ENCODE data around the gene ACTRT2. TPM values are rescaled to one million over a fixed set of nuclear protein-coding genes. Genes with fewer than 3 reads are reported as not detected.

Gene ACTRT2
- polyA plus RNA-seq, 4 donors = not detected

DNA sequence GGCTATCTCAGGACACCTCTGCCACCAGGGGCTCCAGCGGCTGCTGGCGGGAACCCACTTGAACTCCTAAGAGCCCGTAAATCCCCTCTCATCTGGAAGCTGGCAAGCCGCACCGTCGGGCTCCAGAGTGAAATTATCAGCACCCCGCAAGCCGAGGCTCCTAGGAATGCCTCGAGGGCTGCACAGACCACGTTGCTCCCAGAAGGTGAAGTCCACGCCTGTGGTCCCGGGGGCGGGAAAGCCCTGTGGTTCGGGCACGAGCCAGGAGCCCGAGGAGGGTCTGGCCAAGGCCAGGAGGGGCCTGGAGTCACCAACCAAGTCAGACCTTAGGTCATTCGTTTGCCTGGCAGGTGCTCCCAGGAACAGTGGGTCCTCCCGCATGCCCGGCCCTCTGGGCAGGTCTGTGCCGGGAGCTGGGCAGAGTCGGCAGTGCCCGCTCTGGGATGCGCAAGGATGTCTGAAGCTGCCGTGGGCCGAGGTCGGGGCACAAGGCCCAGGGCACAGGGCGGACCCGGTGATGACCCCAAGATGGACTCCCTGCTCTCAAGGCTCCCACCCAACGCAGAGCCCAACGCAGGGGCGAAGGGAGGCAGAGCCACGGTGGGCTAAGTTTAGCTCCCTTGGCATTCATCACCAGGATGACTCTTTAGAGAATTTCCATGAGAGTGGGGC lies 8.9 kb downstream of the ACTRT2 start:
- DNase-seq (ENCODE audit: low read depth in 4 of 4, low spot score in 2 of 4) = no peak

DNA sequence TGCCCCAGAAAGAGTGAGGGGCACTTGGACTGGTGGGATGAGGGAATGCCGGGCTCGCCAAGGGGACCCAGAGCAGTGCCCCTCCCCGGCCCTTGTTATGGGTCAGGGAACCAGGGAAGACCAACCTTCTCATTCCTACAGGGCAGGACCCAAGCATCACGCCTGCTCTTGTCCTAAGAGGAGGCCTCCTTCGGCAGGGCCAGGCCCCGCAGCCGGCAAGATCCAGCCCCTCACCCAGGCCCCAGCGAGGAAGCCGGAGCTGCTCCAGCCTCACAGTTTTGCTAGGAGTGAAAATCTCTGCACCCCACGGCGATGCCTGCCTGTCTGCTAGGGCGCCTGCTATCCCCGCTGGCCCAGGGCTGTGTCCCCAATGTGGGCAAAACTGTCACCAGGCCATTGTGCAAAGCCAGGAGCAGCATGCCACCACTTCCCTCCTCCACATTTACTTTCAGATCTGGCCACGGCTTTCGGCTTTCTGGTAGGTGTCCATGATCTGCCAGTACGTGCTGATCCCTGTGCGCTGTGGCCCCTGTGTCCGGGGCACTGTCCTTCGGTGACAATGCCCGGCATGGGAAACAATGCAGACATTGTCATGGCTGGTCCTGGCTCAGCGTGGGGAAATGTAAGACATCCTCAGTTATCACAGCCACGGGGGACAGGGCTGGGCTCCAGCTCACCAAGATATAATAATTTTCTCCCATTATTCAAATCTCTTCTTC lies 9.6 kb downstream of the ACTRT2 start:
- no peak for DNase-seq (ENCODE audit: low read depth in 4 of 4, low spot score in 2 of 4)

DNA sequence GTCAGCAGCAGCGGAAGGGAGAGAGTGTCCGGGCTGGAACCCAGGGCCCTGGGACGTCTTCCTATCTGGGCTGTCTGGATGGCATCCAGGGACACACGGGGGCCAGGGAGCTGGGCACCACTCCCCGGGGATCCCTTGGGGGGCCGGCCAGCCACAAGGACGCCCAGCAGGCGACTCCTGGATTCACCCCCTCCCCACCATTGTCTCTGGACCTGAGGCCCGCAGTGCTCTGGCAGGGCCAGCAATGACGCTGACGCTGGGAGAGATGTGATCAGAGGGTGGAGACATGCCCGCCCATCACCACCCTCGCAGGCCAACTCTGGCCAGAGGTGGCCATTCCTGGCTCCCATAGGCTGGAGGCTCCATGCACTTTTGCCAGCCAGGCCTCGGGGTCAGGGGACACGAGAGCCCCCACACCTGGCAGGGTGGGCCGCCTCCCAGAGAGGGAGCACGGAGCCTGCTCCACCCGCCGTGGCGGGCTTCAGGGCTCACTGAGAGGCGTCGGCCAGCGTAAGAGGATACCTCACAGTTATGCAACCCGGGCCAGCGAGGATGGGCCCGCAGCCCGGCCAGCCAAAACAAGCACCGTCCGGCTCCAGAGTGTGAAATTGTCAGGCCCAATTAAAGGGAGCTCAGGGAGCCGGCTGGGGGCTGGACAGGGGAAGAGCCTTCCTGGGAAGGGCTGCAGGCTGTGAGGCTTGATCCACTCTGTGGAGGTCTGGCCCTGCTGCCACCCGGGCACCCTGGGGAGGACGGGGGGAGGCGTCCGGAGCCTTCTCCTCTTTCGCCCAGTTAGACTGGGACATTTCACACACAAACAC lies 10.3 kb downstream of the ACTRT2 start:
- DNase-seq (ENCODE audit: low read depth in 4 of 4, low spot score in 2 of 4) = no peak

DNA sequence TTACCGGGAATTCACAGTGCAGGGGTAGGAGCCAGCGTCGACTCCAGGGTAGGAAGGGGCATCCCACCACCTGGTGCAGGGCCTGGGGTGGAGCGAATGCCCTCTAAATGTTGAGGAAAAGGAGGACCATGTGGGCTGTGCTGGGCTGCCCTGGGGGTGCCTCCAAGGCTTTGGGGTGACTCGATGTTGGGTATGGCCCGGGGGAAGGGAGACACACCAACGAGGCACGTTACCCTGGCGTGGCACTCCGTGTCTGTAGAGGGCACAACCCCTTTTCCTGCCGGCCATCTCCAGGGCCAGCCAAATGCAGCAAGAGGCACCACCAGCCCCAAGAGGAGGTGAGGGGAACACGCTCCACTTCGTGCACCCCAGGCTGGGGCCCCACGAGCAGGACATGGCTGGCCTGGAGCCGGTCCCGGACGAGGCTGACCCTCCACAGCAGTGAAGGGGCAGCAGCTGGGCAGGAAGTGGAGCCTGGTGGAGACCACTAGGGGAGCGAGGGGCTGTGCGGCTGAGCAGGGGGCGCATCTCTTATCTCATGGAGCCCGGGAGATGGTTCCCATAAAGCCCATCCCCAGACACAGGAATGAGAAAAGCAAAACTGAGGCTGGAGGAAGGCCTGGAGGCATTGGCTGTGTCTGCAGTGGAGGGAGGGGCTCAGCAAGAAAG lies 11.2 kb downstream of the ACTRT2 start:
- DNase-seq (ENCODE audit: low read depth in 4 of 4, low spot score in 2 of 4) = no peak

DNA sequence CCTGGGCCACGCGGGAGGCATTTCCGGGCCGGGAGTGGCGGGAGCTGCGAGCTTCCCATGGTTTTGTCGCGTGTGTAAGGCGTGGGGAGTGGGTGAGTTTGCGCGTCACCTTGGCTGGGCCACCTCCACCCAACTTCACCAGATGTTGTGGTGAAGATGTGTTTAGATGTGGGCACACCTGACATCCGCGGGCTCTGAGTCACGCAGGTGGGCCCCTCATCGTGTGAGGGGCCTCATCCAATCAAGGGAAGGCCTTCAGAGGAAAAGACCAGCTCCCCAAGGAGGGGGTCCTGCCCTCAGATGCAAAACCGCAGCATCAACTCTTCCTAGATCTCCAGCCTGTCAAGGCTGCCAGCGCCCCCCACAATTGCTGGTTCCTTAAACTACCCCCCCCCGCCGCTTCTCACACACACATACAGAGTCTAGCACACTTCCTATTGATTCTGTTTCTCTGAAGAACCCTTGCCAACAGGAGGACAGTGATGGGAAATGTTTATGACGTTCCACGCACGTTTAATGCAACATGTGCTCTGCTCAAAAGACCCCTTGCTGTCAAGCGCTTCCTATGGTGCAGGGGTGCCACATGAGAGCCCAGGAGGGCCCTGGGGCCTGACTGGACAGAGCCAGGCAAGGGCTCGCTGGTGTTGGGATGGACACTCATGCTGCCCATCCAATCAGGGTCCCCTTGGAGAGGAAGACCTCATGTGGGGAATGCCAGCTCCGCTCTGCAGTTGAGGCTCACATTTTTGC lies 11.9 kb downstream of the ACTRT2 start:
- DNase-seq (ENCODE audit: low read depth in 4 of 4, low spot score in 2 of 4) = no peak

DNA sequence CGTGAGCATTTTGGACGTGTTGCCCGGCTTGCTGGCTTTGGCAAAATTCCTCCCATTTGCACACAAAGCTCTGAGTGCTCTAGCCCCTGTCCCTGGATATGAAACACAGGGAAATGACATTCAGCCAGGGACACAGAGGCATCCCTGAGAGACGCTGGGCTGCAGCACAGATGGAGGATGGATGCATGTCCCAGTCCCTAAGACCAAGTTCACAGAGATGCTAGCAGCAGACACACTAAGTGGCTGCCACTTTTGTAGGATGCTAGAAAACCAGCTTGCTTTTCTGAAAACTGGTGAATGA lies 12.5 kb downstream of the ACTRT2 start:
- DNase-seq (ENCODE audit: low read depth in 4 of 4, low spot score in 2 of 4) = no peak

DNA sequence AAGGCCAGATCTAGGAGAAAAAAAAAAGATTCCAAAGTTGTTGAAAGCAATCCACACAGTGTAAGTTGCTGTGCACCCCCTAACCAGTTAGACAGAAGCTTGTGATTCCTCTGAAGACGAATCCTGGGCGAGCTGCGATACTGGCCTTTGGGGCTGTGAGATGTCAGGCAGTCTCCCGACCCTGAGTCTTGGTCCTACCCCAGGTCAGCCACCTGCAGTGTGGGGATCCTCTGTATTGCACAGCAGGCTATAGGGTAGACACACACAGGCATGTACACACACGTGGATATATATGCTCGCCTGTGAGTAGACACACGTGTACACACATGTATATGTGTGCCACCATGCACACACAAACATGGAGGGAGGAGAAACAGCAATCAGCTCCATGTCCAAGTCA lies 12.9 kb downstream of the ACTRT2 start:
- DNase-seq (ENCODE audit: low read depth in 4 of 4, low spot score in 2 of 4) = no peak

DNA sequence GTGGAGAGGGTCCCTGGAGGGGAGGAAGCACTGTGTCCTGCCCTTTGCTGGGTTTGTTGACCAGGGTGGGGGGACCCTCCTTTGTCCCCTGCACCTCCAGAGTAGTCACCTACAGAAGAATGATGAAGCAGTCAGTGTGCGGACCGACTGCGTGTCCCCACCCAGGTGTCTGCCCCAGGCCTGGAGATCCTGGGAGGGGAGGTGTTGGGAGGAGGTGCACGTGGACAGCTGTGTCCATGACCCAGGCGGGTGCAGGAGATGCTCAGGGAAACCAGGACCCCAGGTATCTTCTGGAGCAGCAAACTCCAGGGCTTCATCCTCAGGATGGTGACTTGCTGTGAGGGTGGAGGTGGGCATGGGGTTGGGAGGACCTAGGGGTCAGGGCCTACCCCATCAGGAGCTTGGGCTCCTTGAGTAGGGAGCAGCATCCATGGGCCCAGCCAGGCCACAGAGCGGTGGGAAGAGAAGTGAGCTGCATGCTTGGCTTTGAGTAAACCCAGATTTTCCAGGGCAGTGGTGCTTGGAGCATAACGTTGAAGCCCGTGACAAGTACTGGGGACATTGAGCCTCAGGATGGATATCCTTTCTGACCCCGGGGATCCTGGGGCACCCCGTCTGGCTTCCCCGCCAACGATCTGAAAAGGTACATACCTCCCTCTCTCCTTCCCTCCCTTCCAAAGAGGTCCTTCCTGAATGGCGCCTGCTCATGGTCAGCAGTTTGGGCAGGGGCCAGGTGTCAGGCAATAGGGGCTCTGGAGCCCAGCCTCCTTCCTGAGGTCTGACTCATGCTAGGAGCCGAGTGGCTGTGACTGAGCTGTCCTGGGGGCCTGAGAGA lies 13.7 kb downstream of the ACTRT2 start:
- DNase-seq (ENCODE audit: low read depth in 4 of 4, low spot score in 2 of 4) = no peak

DNA sequence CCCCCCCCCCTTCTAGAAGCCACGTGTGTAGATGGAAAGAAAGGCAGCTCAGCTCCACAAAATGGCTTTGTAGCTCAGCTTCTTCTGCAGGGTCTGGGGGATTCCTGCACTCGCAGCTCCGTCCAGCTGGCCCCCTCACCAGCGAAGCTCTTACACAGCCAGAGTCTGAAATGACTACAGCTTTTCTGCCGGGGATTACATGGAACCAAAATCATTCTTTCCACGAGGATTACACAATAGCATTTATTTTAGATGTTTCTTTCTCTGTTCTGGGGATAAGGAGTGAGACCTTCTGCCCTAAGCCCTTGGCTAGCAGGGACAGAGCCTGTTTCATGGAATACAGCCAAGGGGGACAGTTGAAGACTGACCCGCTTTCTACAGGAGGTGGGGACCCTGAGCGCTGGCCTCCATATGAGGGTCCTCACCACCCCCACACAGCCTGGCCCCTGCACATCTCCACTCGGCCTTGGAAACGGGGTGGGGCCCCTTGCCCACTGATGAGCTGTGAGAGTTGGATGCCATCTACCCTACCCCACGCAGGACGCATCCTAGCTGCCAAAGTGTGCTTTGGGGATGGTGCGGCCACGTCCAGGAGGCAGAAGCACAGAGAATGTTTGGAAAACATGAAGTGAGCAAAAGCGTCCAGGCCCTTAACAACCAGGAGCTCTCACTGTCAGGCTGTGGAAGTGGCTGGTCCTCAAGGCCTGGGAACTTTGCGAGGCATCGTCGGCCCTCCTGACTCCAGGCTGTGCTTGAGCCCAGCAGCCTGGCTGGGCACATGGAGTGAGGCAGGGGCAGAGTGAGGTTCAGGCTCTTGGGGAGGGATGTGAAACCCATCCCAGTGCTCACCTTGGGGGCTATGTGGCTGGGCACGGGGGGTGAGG lies 14.5 kb downstream of the ACTRT2 start:
- no peak for DNase-seq (ENCODE audit: low read depth in 4 of 4, low spot score in 2 of 4)

DNA sequence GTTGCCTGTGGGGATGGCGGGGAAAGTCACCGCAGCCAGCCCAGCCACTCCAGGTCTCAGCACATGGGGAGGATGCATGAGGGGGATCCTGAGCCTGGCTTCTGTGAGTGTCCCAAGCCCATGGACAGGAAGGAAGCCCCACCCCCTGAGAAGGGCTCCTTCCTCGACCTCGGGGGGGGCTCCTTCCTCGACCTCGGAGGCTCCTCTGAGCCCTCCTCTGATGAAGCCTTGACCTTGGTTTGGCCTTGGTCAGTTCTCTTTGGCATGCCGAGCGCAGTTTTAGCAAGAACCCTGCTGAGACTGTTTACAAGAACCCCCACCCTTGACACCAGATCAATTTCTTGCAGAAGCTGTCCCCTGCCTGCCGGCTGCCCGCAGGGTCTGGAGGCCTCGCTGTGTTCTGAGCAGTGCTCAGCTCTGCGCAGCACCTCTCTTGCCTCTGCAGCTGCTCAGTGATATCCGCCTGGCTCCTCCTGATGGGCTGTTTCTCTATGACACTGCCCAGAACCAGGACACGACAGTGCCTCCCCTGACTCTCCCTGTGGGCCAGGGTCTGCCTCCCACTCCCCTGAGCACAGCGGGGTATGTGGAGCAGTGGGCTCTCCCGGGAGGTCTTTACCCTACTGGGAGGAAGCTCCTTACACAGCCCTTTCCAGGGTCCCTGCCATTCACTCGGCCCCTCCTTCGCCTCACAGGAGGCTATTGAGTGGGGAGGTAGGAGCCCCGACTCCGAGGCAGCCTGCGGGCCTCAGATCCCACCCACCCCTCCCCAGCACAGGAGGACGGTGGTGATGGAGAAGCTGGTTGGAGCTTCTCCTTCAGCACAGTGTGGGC lies 15.4 kb downstream of the ACTRT2 start:
- DNase-seq (ENCODE audit: low read depth in 4 of 4, low spot score in 2 of 4) = no peak

DNA sequence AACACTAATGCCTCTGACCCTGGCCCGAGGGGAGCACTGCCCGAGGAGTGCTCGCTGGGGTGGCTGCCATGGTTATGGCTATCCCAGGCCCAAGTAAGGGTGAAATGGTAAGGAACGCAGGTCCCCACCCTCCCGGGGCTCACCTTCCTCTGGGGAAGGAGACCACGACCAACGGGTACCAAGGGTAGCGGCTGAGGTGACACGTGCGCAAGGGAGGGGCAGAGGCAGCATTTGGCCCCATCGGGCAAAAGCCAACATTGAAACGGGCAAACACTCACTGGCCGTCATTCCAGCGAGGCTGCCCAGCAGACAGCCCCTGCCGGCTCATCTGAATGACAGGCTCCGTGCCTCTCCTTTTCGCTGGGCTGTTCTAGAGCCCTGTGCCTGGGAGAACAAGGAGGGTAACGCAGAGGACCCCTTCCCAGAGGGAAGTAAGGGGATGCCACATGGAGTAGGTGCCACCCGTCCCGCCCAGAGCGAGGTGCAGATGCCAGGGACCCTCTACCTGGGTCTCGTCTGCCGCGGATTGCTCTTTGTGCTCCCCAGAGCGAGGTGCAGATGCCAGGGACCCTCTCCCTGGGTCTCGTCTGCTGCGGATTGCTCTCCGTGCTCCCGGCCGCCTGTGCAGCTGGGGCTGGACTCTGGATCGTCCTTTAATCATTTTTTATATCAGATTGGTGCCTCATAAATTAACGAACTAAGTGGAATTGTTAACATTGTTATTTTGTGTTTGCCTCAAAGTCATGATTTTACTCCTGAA lies 16.2 kb downstream of the ACTRT2 start:
- DNase-seq (ENCODE audit: low read depth in 4 of 4, low spot score in 2 of 4) = no peak

DNA sequence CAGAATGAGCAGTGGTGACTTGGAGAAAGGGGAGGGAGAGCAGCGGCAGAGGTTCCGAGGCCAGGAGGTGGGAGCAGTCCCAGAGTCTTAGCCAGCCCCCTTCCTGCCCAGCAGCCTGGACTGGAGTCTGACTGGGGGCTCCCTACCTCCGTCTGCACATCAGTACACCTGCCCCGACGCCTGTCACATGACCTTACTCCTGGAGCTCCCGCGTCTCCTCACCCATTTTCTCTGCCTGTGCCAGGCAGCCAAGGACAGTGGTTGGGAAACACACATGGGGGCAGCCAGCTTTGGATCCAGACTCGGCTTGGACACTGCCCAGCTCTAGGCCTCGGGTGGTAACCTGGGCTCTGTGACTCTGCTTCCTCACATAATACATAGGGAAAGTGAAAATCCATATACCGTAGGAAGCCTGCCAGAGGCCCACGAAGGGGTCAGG lies 16.9 kb downstream of the ACTRT2 start:
- DNase-seq (ENCODE audit: low read depth in 4 of 4, low spot score in 2 of 4) = no peak

DNA sequence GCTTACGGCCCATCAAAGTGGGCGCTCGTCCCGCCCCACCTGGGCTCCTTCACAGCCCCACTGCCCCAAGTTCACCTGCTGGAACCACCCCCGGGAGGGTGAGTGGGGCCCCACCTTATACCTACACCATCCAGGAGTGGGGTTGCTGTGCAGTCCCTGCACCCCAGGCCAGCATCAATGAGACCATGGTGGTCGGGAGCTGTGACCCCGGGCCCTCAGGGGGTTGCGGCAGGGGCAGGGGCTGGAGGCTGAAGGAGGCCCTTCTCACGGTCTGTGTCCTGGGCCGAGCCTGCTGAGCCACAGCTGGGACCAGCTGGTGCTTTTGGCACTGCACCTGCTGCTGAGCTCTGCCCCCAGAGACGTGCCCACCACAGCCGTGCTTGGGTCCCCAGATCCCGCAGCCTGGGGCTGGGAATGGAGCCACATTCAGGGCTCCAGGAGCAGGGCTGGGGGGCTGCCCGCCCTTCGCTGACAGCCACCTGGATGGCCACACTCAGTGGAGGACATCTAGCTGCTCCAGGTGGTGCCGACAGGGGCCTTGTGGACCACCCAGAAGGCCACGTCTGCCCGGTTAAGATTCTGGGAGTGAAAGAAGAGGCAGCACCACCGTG lies 17.4 kb downstream of the ACTRT2 start:
- no peak for DNase-seq (ENCODE audit: low read depth in 4 of 4, low spot score in 2 of 4)

DNA sequence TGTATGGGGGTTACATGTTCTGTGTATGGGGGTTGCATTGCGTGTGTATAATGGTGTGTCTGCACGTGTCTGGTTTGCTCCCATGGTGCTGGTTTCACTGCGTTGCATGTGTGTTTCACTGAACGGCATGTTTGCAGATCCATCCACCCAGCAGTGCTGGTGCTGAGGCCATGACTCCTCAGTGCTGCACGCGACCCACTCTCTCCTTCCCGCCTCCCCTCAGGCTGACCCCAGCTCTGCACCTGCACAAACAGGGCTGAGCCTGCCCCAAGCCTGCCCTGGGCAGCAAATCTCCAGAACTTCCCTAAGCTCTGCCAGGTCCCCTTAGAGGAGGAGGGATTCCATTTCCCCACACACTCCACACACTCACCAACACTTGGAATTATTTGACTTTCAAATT lies 18.7 kb downstream of the ACTRT2 start:
- no peak for DNase-seq (ENCODE audit: low read depth in 4 of 4, low spot score in 2 of 4)

DNA sequence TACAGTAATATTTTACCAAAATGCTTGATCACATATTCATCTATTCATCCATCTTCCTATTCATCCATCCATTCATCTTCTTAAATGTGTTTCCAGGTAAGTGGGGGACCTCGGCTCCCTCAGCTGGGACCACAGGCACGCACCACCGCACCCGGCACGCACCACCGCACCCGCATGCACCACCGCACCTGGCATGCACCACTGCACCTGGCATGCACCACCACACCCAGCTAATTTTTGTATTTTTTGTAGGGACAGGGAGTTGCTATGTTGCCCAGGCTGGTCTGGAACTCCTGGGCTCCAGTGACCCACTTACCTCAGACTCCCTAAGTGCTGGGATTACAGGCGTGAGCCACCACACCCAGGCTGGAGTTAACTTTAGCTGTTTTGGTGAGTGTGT lies 21.2 kb downstream of the ACTRT2 start:
- no peak for DNase-seq (ENCODE audit: low read depth in 4 of 4, low spot score in 2 of 4)

DNA sequence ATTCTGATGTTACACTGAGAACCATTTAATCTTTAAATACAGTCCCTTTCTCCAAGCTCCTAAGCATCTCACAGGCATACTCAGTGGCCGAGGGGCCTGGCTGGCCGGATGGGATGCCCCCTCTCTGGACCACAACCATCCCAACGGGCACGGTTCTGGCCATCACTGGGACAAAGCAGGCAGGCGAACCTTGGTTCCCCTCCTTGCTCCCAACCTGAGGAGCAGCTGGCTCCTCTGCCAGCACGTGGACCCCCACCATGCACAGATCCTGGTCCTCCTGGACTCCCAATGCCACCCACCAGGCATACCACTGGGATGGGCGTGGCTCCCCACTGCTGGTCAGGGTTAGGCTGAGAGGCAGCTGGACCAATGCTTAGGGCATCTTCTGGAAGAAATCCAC lies 27.9 kb downstream of the ACTRT2 start:
- DNase-seq (ENCODE audit: low read depth in 4 of 4, low spot score in 2 of 4) = no peak

DNA sequence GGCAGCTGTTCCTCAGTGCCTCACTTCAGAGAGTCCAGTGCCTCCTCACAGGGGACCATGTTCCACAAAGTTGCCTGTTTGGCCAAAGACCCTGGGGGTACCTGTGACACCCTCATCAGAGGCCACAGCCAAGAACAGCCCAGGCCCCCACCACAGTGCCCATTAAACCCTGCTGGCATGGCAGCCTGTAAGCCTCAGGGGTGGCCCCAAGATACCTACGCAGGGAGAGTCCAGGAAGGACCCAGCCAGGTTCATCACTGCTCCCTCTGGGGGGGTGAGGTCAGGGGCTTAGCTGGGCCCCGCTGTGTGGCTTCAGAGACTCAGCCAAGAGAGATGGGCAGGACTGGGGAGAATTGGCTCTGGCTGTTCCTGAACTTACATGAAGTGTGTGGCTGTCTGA lies 28.6 kb downstream of the ACTRT2 start:
- no peak for DNase-seq (ENCODE audit: low read depth in 4 of 4, low spot score in 2 of 4)
